ENCODE data around the gene KIAA0930. TPM values are rescaled to one million over a fixed set of nuclear protein-coding genes. Genes with fewer than 3 reads are reported as not detected.
"Not testable (repeated sequence)": the region's sequence is repeated elsewhere in the genome, so short reads cannot be mapped to it uniquely, and the experiment has no call there.

The KIAA0930 gene
- polyA plus RNA-seq, 2 donors, result 21.7 to 29.0 TPM

GRCh38 chr22:45197606-45198462 lies 42.9 kb downstream of the KIAA0930 start:
- H3K27ac ChIP-seq (ENCODE audit: low read depth in 2 of 2, low read length in 1 of 2), result peak overlapping the region; percentile 49 to 75
- peaks cover 16 to 25% of the 10 kb centered on the region in 2 donors for H3K4me1 ChIP-seq (ENCODE audit: control insufficient read depth in 2 of 2, insufficient read depth in 2 of 2, low read length in 1 of 2)
- 75 to 76% methylated on average over 24 to 28 of the region's 28 CpGs for WGBS, 2 donors
- H3K9me3 ChIP-seq (ENCODE audit: control insufficient read depth in 2 of 2, insufficient read depth in 1 of 2, low read depth in 1 of 2, low read length in 1 of 2), result no peaks in the 10 kb centered on the region
- H3K27me3 ChIP-seq (ENCODE audit: control insufficient read depth in 1 of 2, insufficient read depth in 2 of 2, low read length in 2 of 2), result no peaks in the 10 kb centered on the region
- H3K36me3 ChIP-seq (ENCODE audit: control insufficient read depth in 2 of 2, insufficient read depth in 2 of 2, low read length in 1 of 2), result peaks cover 9 to 47% of the 10 kb centered on the region in 2 donors
- no peak overlapping the region for H3K4me3 ChIP-seq (ENCODE audit: low read depth in 1 of 2, low read length in 2 of 2)

DNA sequence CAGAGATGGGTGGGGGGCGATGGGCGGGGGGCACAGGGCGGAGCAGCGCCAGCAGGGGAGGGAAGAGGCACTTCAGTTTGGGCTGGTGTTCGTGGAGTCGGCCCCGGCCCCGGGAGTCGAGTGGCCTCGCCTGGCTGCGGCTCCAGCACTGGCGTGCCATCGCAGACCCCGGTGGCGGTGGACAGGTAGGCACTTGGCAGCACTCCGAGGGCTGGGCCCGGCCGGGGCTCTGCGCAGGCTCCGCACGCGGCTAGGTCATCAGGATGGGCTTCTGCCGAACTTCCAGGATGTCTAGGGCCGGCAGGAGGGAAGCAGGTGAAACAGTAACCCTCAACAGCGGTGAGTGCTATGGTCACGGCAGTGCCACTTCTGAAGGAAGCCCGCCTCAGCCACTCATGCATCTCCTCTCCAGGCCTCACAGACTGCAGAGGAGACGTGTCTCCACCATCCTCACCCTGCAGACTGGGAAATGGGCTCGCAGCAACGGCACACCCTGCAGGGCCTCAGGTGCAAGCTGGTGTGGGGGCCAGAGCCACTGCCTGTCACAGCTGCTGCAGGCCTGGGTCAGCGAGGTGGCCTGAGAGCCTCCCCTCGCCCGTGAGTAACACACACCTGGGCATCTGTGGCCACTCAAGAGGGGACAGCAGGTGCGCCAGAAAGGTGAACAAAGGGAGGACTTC lies 43.6 kb downstream of the KIAA0930 start:
- Histone ChIP-seq H3K36me3 (ENCODE audit: control insufficient read depth in 2 of 2, insufficient read depth in 2 of 2, low read length in 1 of 2) (peaks cover 9 to 40% of the 10 kb centered on the region in 2 donors), H3K4me3 (ENCODE audit: low read depth in 1 of 2, low read length in 2 of 2) (no peak overlapping the region), H3K4me1 (ENCODE audit: control insufficient read depth in 2 of 2, insufficient read depth in 2 of 2, low read length in 1 of 2) (peaks cover 15 to 18% of the 10 kb centered on the region in 2 donors), H3K27ac (ENCODE audit: low read depth in 2 of 2, low read length in 1 of 2) (peak overlapping the region in 1 of 2 donors; percentile 25), H3K27me3 (ENCODE audit: control insufficient read depth in 1 of 2, insufficient read depth in 2 of 2, low read length in 2 of 2) (no peaks in the 10 kb centered on the region), H3K9me3 (ENCODE audit: control insufficient read depth in 2 of 2, insufficient read depth in 1 of 2, low read depth in 1 of 2, low read length in 1 of 2) (no peaks in the 10 kb centered on the region)
- WGBS, 2 donors, result 91 to 92% methylated on average over 34 of the region's 34 CpGs

- H3K9me3 ChIP-seq (ENCODE audit: control insufficient read depth in 2 of 2, insufficient read depth in 1 of 2, low read depth in 1 of 2, low read length in 1 of 2), result no peaks in the 10 kb centered on the region
- WGBS, 2 donors, result 91 to 93% methylated on average over 16 of the region's 16 CpGs
- H3K36me3 ChIP-seq (ENCODE audit: control insufficient read depth in 2 of 2, insufficient read depth in 2 of 2, low read length in 1 of 2), result peaks cover 9 to 40% of the 10 kb centered on the region in 2 donors
These were observed 44.4 kb downstream of the KIAA0930 start for GRCh38 chr22:45196308-45196707.

DNA sequence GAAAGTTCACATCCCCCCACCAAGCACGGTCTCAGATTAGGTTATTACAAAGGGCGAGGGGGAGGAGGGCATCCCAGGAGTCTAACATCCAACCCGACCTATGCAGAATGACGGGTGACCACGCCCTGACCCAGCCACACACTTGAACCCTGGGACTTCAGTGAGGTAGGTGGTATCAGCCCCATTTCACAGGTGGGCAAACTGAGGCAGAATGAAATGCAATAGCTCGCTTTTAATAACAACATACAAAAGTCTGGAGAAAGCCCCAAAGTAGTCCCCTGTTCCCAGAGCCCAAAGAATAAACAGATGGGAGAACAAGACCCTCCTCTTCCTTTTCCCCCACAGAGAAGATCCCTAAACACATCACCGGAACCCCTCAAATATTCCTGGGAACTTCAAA lies 45.1 kb downstream of the KIAA0930 start:
- Histone ChIP-seq H3K27me3 (ENCODE audit: control insufficient read depth in 1 of 2, insufficient read depth in 2 of 2, low read length in 2 of 2) (no peaks in the 10 kb centered on the region), H3K4me3 (ENCODE audit: low read depth in 1 of 2, low read length in 2 of 2) (no peak overlapping the region), H3K4me1 (ENCODE audit: control insufficient read depth in 2 of 2, insufficient read depth in 2 of 2, low read length in 1 of 2) (peaks cover 7 to 13% of the 10 kb centered on the region in 2 donors), H3K27ac (ENCODE audit: low read depth in 2 of 2, low read length in 1 of 2) (no peak overlapping the region), H3K9me3 (ENCODE audit: control insufficient read depth in 2 of 2, insufficient read depth in 1 of 2, low read depth in 1 of 2, low read length in 1 of 2) (no peaks in the 10 kb centered on the region), H3K36me3 (ENCODE audit: control insufficient read depth in 2 of 2, insufficient read depth in 2 of 2, low read length in 1 of 2) (peaks cover 4 to 40% of the 10 kb centered on the region in 2 donors)
- 90 to 93% methylated on average over 7 of the region's 7 CpGs for WGBS, 2 donors

More at GRCh38 chr22:45196308-45196707, 44.4 kb downstream of the KIAA0930 start:
- Histone ChIP-seq H3K4me1 (ENCODE audit: control insufficient read depth in 2 of 2, insufficient read depth in 2 of 2, low read length in 1 of 2) (peaks cover 11 to 16% of the 10 kb centered on the region in 2 donors), H3K4me3 (ENCODE audit: low read depth in 1 of 2, low read length in 2 of 2) (no peak overlapping the region), H3K27me3 (ENCODE audit: control insufficient read depth in 1 of 2, insufficient read depth in 2 of 2, low read length in 2 of 2) (no peaks in the 10 kb centered on the region), H3K27ac (ENCODE audit: low read depth in 2 of 2, low read length in 1 of 2) (no peak overlapping the region)

DNA sequence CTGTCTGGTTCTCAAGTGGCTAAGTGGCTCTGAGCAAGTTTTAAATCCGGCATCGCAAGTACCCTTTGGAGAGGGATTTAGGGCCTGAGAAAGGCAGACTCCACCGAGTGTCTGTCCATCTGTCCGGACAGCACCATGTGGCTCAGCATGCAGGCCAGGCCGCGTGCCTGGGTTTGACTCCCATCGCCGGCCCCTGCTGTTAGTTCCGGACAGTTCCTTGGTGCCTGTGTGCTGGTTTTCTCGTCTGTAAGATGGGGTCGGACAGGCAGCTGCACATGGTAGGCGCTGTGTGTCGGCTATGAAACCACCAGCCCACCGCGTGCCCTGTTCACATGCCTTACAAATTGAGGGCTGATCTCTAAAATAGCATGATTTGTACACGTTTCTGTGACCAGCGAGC lies 46.0 kb downstream of the KIAA0930 start:
- Histone ChIP-seq H3K4me1 (ENCODE audit: control insufficient read depth in 2 of 2, insufficient read depth in 2 of 2, low read length in 1 of 2) (peaks cover 7 to 13% of the 10 kb centered on the region in 2 donors), H3K9me3 (ENCODE audit: control insufficient read depth in 2 of 2, insufficient read depth in 1 of 2, low read depth in 1 of 2, low read length in 1 of 2) (no peaks in the 10 kb centered on the region), H3K4me3 (ENCODE audit: low read depth in 1 of 2, low read length in 2 of 2) (no peak overlapping the region), H3K27ac (ENCODE audit: low read depth in 2 of 2, low read length in 1 of 2) (no peak overlapping the region), H3K27me3 (ENCODE audit: control insufficient read depth in 1 of 2, insufficient read depth in 2 of 2, low read length in 2 of 2) (no peaks in the 10 kb centered on the region), H3K36me3 (ENCODE audit: control insufficient read depth in 2 of 2, insufficient read depth in 2 of 2, low read length in 1 of 2) (peaks cover 4 to 34% of the 10 kb centered on the region in 2 donors)
- 89 to 94% methylated on average over 17 of the region's 17 CpGs for WGBS, 2 donors

DNA sequence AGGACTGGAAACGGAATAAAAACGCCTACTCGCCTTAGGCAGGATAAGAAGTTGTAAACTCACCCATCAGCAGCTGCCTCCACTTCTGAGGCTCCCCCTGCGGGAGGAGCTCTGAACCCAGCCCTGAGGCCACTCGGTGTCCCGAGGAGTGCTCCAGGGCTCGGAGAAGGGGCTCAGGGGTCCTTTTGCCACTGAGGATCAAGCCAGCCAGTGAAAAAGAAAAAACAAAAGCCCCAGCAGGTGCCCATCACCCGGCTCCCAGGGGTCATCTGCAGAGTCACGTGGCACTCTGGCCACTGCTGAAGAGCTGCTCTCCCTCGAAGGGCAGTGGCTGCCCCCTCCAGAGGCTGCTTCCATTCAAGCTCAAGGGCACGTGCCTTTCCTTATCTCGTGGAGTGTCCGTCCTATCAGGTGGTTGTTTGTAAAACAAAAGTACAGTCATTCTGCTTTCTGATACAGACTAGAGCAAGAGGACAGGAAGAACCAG lies 48.0 kb downstream of the KIAA0930 start:
- 59 to 64% methylated on average over 13 of the region's 13 CpGs for WGBS, 2 donors

DNA sequence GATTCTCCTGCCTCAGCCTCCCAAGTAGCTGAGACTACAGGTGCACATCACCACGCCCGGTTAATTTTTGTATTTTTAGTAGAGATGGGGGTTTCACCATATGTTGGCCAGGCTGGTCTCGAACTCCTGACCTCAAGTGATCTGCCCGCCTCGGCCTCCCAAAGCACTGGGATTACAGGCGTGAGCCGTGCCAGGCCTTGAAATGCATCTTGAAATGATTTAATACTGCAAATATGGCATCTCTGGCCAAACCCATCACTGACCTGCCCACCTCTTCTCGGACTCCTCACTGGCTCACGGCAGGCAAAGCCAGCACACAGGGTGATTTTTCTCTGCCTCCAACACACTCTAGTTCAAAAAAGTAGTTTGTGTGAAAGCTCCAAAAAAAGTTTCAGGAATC lies 48.9 kb downstream of the KIAA0930 start:
- H3K27ac ChIP-seq (ENCODE audit: low read depth in 2 of 2, low read length in 1 of 2); H3K27me3 ChIP-seq (ENCODE audit: control insufficient read depth in 1 of 2, insufficient read depth in 2 of 2, low read length in 2 of 2); H3K4me1 ChIP-seq (ENCODE audit: control insufficient read depth in 2 of 2, insufficient read depth in 2 of 2, low read length in 1 of 2); H3K9me3 ChIP-seq (ENCODE audit: control insufficient read depth in 2 of 2, insufficient read depth in 1 of 2, low read depth in 1 of 2, low read length in 1 of 2); H3K4me3 ChIP-seq (ENCODE audit: low read depth in 1 of 2, low read length in 2 of 2): not testable (repeated sequence)
- peaks cover 0 to 10% of the 10 kb centered on the region in 2 donors for H3K36me3 ChIP-seq (ENCODE audit: control insufficient read depth in 2 of 2, insufficient read depth in 2 of 2, low read length in 1 of 2)
- 87 to 90% methylated on average over 9 of the region's 9 CpGs for WGBS, 2 donors

More for the DNA sequence above, 48.0 kb downstream of the KIAA0930 start:
- peaks cover 0 to 19% of the 10 kb centered on the region in 2 donors for H3K36me3 ChIP-seq (ENCODE audit: control insufficient read depth in 2 of 2, insufficient read depth in 2 of 2, low read length in 1 of 2)
- no peak overlapping the region for H3K4me3 ChIP-seq (ENCODE audit: low read depth in 1 of 2, low read length in 2 of 2)
- no peaks in the 10 kb centered on the region for H3K27me3 ChIP-seq (ENCODE audit: control insufficient read depth in 1 of 2, insufficient read depth in 2 of 2, low read length in 2 of 2)
- no peak overlapping the region for H3K27ac ChIP-seq (ENCODE audit: low read depth in 2 of 2, low read length in 1 of 2)
- no peaks in the 10 kb centered on the region for H3K9me3 ChIP-seq (ENCODE audit: control insufficient read depth in 2 of 2, insufficient read depth in 1 of 2, low read depth in 1 of 2, low read length in 1 of 2)
- H3K4me1 ChIP-seq (ENCODE audit: control insufficient read depth in 2 of 2, insufficient read depth in 2 of 2, low read length in 1 of 2), result peaks cover 0 to 7% of the 10 kb centered on the region in 2 donors

- H3K27ac ChIP-seq (ENCODE audit: low read depth in 2 of 2, low read length in 1 of 2), result no peak overlapping the region
- 76 to 85% methylated on average over 4 of the region's 4 CpGs for WGBS, 2 donors
- H3K27me3 ChIP-seq (ENCODE audit: control insufficient read depth in 1 of 2, insufficient read depth in 2 of 2, low read length in 2 of 2), result no peaks in the 10 kb centered on the region
- no peaks in the 10 kb centered on the region for H3K9me3 ChIP-seq (ENCODE audit: control insufficient read depth in 2 of 2, insufficient read depth in 1 of 2, low read depth in 1 of 2, low read length in 1 of 2)
- H3K4me3 ChIP-seq (ENCODE audit: low read depth in 1 of 2, low read length in 2 of 2), result no peak overlapping the region
- H3K36me3 ChIP-seq (ENCODE audit: control insufficient read depth in 2 of 2, insufficient read depth in 2 of 2, low read length in 1 of 2), result peaks cover 0 to 4% of the 10 kb centered on the region in 2 donors
- H3K4me1 ChIP-seq (ENCODE audit: control insufficient read depth in 2 of 2, insufficient read depth in 2 of 2, low read length in 1 of 2), result no peaks in the 10 kb centered on the region
These were observed 50.4 kb downstream of the KIAA0930 start for GRCh38 chr22:45190202-45190872.

GRCh38 chr22:45188779-45189178 lies 51.9 kb downstream of the KIAA0930 start:
- WGBS, 2 donors, result 84 to 89% methylated on average over 16 of the region's 16 CpGs
- H3K4me1 ChIP-seq (ENCODE audit: control insufficient read depth in 2 of 2, insufficient read depth in 2 of 2, low read length in 1 of 2), result no peaks in the 10 kb centered on the region
- H3K9me3 ChIP-seq (ENCODE audit: control insufficient read depth in 2 of 2, insufficient read depth in 1 of 2, low read depth in 1 of 2, low read length in 1 of 2), result no peaks in the 10 kb centered on the region
- no peaks in the 10 kb centered on the region for H3K27me3 ChIP-seq (ENCODE audit: control insufficient read depth in 1 of 2, insufficient read depth in 2 of 2, low read length in 2 of 2)
- H3K36me3 ChIP-seq (ENCODE audit: control insufficient read depth in 2 of 2, insufficient read depth in 2 of 2, low read length in 1 of 2), result peaks cover 3 to 11% of the 10 kb centered on the region in 2 donors
- H3K4me3 ChIP-seq (ENCODE audit: low read depth in 1 of 2, low read length in 2 of 2), result no peak overlapping the region
- H3K27ac ChIP-seq (ENCODE audit: low read depth in 2 of 2, low read length in 1 of 2), result no peak overlapping the region
